K562 (cell line): ENCODE measurements around the gene HMGCL. TPM values are rescaled to one million over a fixed set of nuclear protein-coding genes. Genes with fewer than 3 reads are reported as not detected.

Source experiments
- ATAC-seq: fragments of 200-7000 bp; cut with Tn5 transposase; 3 replicates; pipeline ENCODE4 v1.9.1; 2020; ENCODE audit warnings: moderate library complexity
- BruUV-seq: library from RNA; stranded (reverse); fragments of 400-500 nt; replicated peaks from 2 replicates; lab custom pipeline; 2021; lab: Mats Ljungman, UMichigan
- CTCF ChIA-PET: fragments of 300-600 bp; formaldehyde crosslinking; extraction: SDS; loops from one replicate; lab custom pipeline; 2021; ENCODE audit warnings: low intra/inter-chr PET ratio; lab: Yijun Ruan, JAX
- POLR2A ChIA-PET: fragments of 300-600, 350-650 bp; sonication (Branson Sonifier 250); formaldehyde crosslinking; extraction: SDS; loops from one replicate; lab custom pipeline; 2021; ENCODE audit warnings: antibody characterized with exemption, inconsistent platforms; lab: Yijun Ruan, JAX
- DNase-seq, 4 experiments: peaks; one replicate each; pipeline versions ENCODE4 v3.0.0 to v3.0.0-alpha.2; 2011 to 2018; ENCODE audit warnings: low spot score in 3 of 4, mixed read lengths in 3 of 4; ENCODE audit errors: extremely low read depth in 1 of 4
- FAIRE-seq: peaks from 2 replicates; lab custom pipeline; 2011; peaks lifted over from hg19 to GRCh38; lab: Jason Lieb, UNC
- H2AFZ ChIP-seq: 2 replicates; pipeline ENCODE4 v1.6.0; 2011; ENCODE audit warnings: low read depth, low read length, control low read depth, inconsistent platforms
- H3K27ac ChIP-seq: fragments of 200-600 bp; 3 replicates; pipeline ENCODE4 v1.8.0; 2011; ENCODE audit warnings: low read depth, mild to moderate bottlenecking, control low read depth, inconsistent platforms, low read length, moderate library complexity, mixed read lengths; ENCODE audit errors: extremely low read depth
- H3K27me3 ChIP-seq, 2 experiments: fragments of 300-600 bp in 1 of 2; 2 replicates in 1 of 2; 3 replicates in 1 of 2; pipeline versions ENCODE4 v1.6.0 to v1.8.0; 2011; ENCODE audit warnings: inconsistent platforms in 2 of 2, low read length in 2 of 2, mild to moderate bottlenecking in 1 of 2, mixed read lengths in 1 of 2, moderate library complexity in 1 of 2; ENCODE audit not compliant: control insufficient read depth in 2 of 2, insufficient read depth in 2 of 2
- H3K36me3 ChIP-seq: fragments of 300-600 bp; 3 replicates; pipeline ENCODE4 v1.8.0; 2011; ENCODE audit warnings: mild to moderate bottlenecking, low read length, inconsistent platforms; ENCODE audit not compliant: control insufficient read depth, insufficient read depth
- H3K4me1 ChIP-seq, 2 experiments: fragments of 200-600 bp in 1 of 2; replicated peaks in 1 of 2; 2 replicates in 1 of 2; 3 replicates in 1 of 2; pipeline versions ENCODE4 v1.5.1 to v1.8.0; 2011; ENCODE audit warnings: inconsistent platforms in 2 of 2, low read length in 2 of 2, mild to moderate bottlenecking in 1 of 2, mixed read lengths in 1 of 2, moderate library complexity in 1 of 2; ENCODE audit not compliant: control insufficient read depth in 2 of 2, insufficient read depth in 2 of 2
- H3K4me2 ChIP-seq: 2 replicates; pipeline ENCODE4 v1.6.1; 2011; ENCODE audit warnings: low read length, control low read depth, inconsistent platforms, mixed read lengths; ENCODE audit not compliant: insufficient read depth
- H3K4me3 ChIP-seq: fragments of 200-600 bp; sonication (generic), shearing (Covaris generic); 2 replicates; pipeline ENCODE4 v1.5.1; 2016; ENCODE audit warnings: control low read depth, inconsistent platforms
- H3K79me2 ChIP-seq: fragments of 200-600 bp; 3 replicates; pipeline ENCODE4 v1.8.0; 2011; ENCODE audit warnings: low read length, inconsistent platforms; ENCODE audit not compliant: control insufficient read depth, insufficient read depth
- H3K9ac ChIP-seq, 2 experiments: 2 replicates each; pipeline versions ENCODE4 v1.6.0 to v1.6.1; 2011; ENCODE audit warnings: low read depth in 2 of 2, low read length in 2 of 2, control low read depth in 1 of 2, inconsistent platforms in 1 of 2, mild to moderate bottlenecking in 1 of 2, mixed read lengths in 1 of 2; ENCODE audit not compliant: insufficient read depth in 1 of 2
- H3K9me1 ChIP-seq: one replicate; pipeline ENCODE4 v1.6.0; 2011; ENCODE audit warnings: inconsistent platforms, mild to moderate bottlenecking, low read length, moderate library complexity; ENCODE audit not compliant: control insufficient read depth, insufficient read depth
- H3K9me3 ChIP-seq: replicated peaks from 2 replicates; pipeline ENCODE4 v1.5.1; 2011; ENCODE audit warnings: low read depth, low read length, inconsistent platforms; ENCODE audit not compliant: control insufficient read depth, insufficient read depth
- H4K20me1 ChIP-seq: replicated peaks from 2 replicates; pipeline ENCODE4 v1.6.1; 2011; ENCODE audit warnings: low read length, inconsistent platforms, mixed read lengths; ENCODE audit not compliant: control insufficient read depth, insufficient read depth
- ARID1B ChIP-seq: fragments of 450-650 bp; IDR thresholded peaks from 2 replicates; pipeline ENCODE4 v1.6.1; 2016; ENCODE audit warnings: antibody characterized with exemption, mild to moderate bottlenecking, inconsistent platforms
- ATF7 ChIP-seq: fragments of 450-650 bp; IDR thresholded peaks from 2 replicates; pipeline ENCODE4 v1.7.1; 2014; ENCODE audit warnings: mild to moderate bottlenecking, moderate library complexity
- C11orf30 ChIP-seq: fragments of 450-650 bp; IDR thresholded peaks from 2 replicates; pipeline ENCODE4 v1.6.1; 2016; ENCODE audit warnings: low read depth, mild to moderate bottlenecking
- DPF2 ChIP-seq: fragments of 450-650 bp; IDR thresholded peaks from 2 replicates; pipeline ENCODE4 v1.6.1; 2016
- FOXJ3 ChIP-seq: sonication (generic); formaldehyde crosslinking; IDR thresholded peaks from 2 replicates; pipeline ENCODE4 v1.4.0; 2020; ENCODE audit warnings: mild to moderate bottlenecking, missing genetic modification reagents
- ILK ChIP-seq: fragments of 450-650 bp; IDR thresholded peaks from 2 replicates; pipeline ENCODE4 v1.6.1; 2016; ENCODE audit warnings: missing genetic modification characterization, low read depth, mild to moderate bottlenecking, missing compliant biosample characterization, moderate library complexity, borderline replicate concordance
- MAFG ChIP-seq: fragments of 450-650 bp; conservative IDR thresholded peaks from 2 replicates; pipeline ENCODE4 v1.6.1; 2016; ENCODE audit warnings: missing genetic modification characterization, missing compliant biosample characterization
- MAFK ChIP-seq: IDR thresholded peaks from 2 replicates; pipeline ENCODE4 v1.6.1; 2011; ENCODE audit warnings: low read length, improper control_type of control experiment
- MEIS2 ChIP-seq: fragments of 450-650 bp; IDR thresholded peaks from 2 replicates; pipeline ENCODE4 v1.6.1; 2014; ENCODE audit warnings: mild to moderate bottlenecking; ENCODE audit not compliant: partially characterized antibody
- NR2C1 ChIP-seq, 2 experiments: fragments of 450-650 bp; IDR thresholded peaks; 2 replicates each; pipeline ENCODE4 v1.6.1; 2017; ENCODE audit warnings: mild to moderate bottlenecking in 2 of 2, antibody characterized with exemption in 1 of 2, inconsistent platforms in 1 of 2, missing compliant biosample characterization in 1 of 2, missing genetic modification characterization in 1 of 2
- SAP30 ChIP-seq: fragments of 200-600 bp; sonication (generic); IDR thresholded peaks from 2 replicates; pipeline ENCODE4 v1.6.1; 2012; ENCODE audit warnings: borderline replicate concordance, low read depth, mild to moderate bottlenecking, moderate library complexity, low read length, control low read depth, inconsistent platforms; ENCODE audit not compliant: insufficient read depth, poor library complexity, severe bottlenecking
- SIRT6 ChIP-seq: IDR thresholded peaks from one replicate; pipeline ENCODE4 v1.6.1; 2012; ENCODE audit warnings: low read depth, mild to moderate bottlenecking, control low read depth, inconsistent platforms, low read length, moderate library complexity
- ZBTB7A ChIP-seq: IDR thresholded peaks from 2 replicates; pipeline ENCODE4 v1.6.1; 2011; ENCODE audit warnings: low read depth, mild to moderate bottlenecking, low read length, moderate library complexity, borderline replicate concordance; ENCODE audit not compliant: control insufficient read depth
- ZKSCAN8 ChIP-seq: fragments of 200-800 bp; sonication (Bioruptor generic); IDR thresholded peaks from 2 replicates; pipeline ENCODE4 v1.6.1; 2016; ENCODE audit warnings: missing genetic modification characterization, missing compliant biosample characterization
- WGBS: fragments of 100-300 bp; shearing (Covaris generic); methylation state at CpG from one replicate; pipeline ENCODE4 v1.1.6; 2016; ENCODE audit warnings: low coverage, mixed read lengths; ENCODE audit not compliant: insufficient coverage; ENCODE audit errors: missing lambda C conversion rate; 5-methylcytosine and 5-hydroxymethylcytosine counted together
- in situ Hi-C: fragments of 300-500 bp; cut with MboI; formaldehyde crosslinking; loops from 4 replicates; pipeline ENCODE4 v1.15.0; 2018; ENCODE audit warnings: inconsistent platforms, mixed read lengths
- intact Hi-C: fragments of 100-400 bp; cut with micrococcal nuclease; formaldehyde crosslinking; loops from 2 replicates; pipeline ENCODE4 v1.14.2; 2022
- polyA plus RNA-seq, 8 experiments: library from polyadenylated mRNA; depleted of rRNA in 4 of 8; stranded (reverse) in 5 of 8; unstranded in 3 of 8; fragments of >200 nt; fragmentation: Nextera tagmentation in 2 of 8; fragmentation: Illumina TruSeq in 1 of 8; extraction: Ambion mirVana in 2 of 8; extraction: Trizol in 1 of 8; gene quantifications; 2 replicates each; pipeline versions ENCODE4 v1.2.1 to v1.2.3, GENCODE V29; 2011 to 2014; ENCODE audit warnings: inconsistent platforms in 1 of 8, missing spikeins in 1 of 8
- total RNA-seq, 7 experiments: library from RNA; depleted of rRNA in 6 of 7; stranded (reverse); fragments of >200 nt in 6 of 7; fragmentation: Illumina TruSeq in 2 of 7; extraction: Trizol in 2 of 7; gene quantifications; 2 replicates each; pipeline versions ENCODE4 v1.2.1 to v1.2.3, GENCODE V29; 2011 to 2021; ENCODE audit warnings: low replicate concordance in 1 of 7
- TF ChIP-seq, protein P1 (sequence below): fragments of 250-450 bp; sonication (Bioruptor Pico); IDR thresholded peaks from 2 replicates; pipeline ENCODE4 v1.8.0; 2021; ENCODE audit warnings: borderline replicate concordance, mild to moderate bottlenecking, moderate library complexity; ENCODE audit not compliant: poor library complexity, severe bottlenecking
- TF ChIP-seq, protein P2 (sequence below): fragments of 450-650 bp; IDR thresholded peaks from 2 replicates; pipeline ENCODE4 v1.6.1; 2018; ENCODE audit not compliant: partially characterized antibody

HMGCL gene
- total and polyA plus RNA-seq, 9 of the 15 experiments (the other 6 are each of a cell fraction or from before 2014, with no cell fraction given) = 18.0 to 82.2 (median 24.2) TPM

DNA sequence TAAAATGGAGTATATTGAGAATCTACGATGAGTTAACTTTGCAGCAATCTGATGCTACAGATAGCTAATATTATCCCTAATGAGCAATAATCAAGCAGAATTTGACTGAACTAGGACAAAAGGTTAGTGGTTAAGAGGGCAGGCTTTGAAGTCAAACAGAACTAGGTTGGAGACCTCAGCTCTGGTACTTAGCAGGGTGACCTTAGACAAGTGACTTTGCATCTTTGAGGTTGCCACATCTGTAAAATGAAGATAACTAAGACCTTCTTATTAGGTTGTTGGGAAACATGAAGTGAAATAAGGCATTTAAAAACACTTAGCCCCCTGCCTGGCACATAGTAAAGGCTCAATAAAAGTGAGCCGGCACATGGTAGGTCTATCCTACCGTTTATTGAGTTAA lies 47.2 kb upstream of the HMGCL start:
- no peaks in the 10 kb centered on the region for H3K36me3 ChIP-seq
- H3K4me3 ChIP-seq = no peak overlapping the region
- no peak overlapping the region for H2AFZ ChIP-seq
- no peaks in the 10 kb centered on the region for H3K79me2 ChIP-seq
- CTCF ChIA-PET = no interaction called here
- no peak overlapping the region for H3K27ac ChIP-seq
- peaks cover 12 to 18% of the 10 kb centered on the region in 2 experiments for H3K4me1 ChIP-seq
- ATAC-seq (no peak), FAIRE-seq (peak; percentile 88), DNase-seq (peak in 2 of 4 experiments; percentile 52 to 70)
- no peaks in the 10 kb centered on the region for H3K9me3 ChIP-seq
- POLR2A ChIA-PET = no interaction called here
- no peaks in the 10 kb centered on the region for H3K9me1 ChIP-seq
- peak overlapping the region; percentile 9; the same call in 1 of the 2 replicates for H3K4me2 ChIP-seq
- no peaks in the 10 kb centered on the region for H4K20me1 ChIP-seq
- 31% methylated on average over 3 of the region's 3 CpGs for WGBS
- in situ Hi-C loops = no loop called here
- H3K27me3 ChIP-seq = no peaks in the 10 kb centered on the region
- BruUV-seq = no TSS peak
- no peak overlapping the region for H3K9ac ChIP-seq
- intact Hi-C loops = no loop called here
- TF ChIP-seq MAFG (peak; percentile 76), ZBTB7A (no peak), DPF2 (peak; percentile 87), ILK (tag) (no peak), NR2C1 (IDR thresholded peaks at IDR 0.05) (no peak), NR2C1 (tag; IDR thresholded peaks at IDR 0.05) (peak; percentile 36; the same call in 1 of the 2 replicates), ARID1B (peak; percentile 86), ZKSCAN8 (no peak), ATF7 (0 out of 2 replicates have a peak, but pooled peaks have one; percentile 11), FOXJ3 (no peak), SIRT6 (no peak), C11orf30 (peak; percentile 72), MAFK (peak; percentile 34; the same call in 1 of the 2 replicates), SAP30 (no peak), MEIS2 (no peak)
- TF ChIP-seq, protein P1, sequence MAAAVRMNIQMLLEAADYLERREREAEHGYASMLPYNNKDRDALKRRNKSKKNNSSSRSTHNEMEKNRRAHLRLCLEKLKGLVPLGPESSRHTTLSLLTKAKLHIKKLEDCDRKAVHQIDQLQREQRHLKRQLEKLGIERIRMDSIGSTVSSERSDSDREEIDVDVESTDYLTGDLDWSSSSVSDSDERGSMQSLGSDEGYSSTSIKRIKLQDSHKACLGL = no peak
- TF ChIP-seq, protein P2, sequence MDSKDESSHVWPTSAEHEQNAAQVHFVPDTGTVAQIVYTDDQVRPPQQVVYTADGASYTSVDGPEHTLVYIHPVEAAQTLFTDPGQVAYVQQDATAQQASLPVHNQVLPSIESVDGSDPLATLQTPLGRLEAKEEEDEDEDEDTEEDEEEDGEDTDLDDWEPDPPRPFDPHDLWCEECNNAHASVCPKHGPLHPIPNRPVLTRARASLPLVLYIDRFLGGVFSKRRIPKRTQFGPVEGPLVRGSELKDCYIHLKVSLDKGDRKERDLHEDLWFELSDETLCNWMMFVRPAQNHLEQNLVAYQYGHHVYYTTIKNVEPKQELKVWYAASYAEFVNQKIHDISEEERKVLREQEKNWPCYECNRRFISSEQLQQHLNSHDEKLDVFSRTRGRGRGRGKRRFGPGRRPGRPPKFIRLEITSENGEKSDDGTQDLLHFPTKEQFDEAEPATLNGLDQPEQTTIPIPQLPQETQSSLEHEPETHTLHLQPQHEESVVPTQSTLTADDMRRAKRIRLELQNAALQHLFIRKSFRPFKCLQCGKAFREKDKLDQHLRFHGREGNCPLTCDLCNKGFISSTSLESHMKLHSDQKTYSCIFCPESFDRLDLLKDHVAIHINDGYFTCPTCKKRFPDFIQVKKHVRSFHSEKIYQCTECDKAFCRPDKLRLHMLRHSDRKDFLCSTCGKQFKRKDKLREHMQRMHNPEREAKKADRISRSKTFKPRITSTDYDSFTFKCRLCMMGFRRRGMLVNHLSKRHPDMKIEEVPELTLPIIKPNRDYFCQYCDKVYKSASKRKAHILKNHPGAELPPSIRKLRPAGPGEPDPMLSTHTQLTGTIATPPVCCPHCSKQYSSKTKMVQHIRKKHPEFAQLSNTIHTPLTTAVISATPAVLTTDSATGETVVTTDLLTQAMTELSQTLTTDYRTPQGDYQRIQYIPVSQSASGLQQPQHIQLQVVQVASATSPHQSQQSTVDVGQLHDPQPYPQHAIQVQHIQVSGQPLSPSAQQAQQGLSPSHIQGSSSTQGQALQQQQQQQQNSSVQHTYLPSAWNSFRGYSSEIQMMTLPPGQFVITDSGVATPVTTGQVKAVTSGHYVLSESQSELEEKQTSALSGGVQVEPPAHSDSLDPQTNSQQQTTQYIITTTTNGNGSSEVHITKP = no peak
